Stimulated activated CD4-positive, alpha-beta T cell treated with anti-CD3 and anti-CD28 coated beads, Interleukin-1b, Interleukin-23, amount 100 ng/mL, for 1 hour (primary cell): Measurements from ENCODE around the gene PLCD3.
"Not testable (repeated sequence)": the region's sequence is repeated elsewhere in the genome, so short reads cannot be mapped to it uniquely, and the experiment has no call there.

Experiments used
- DNase-seq, 2 donors: peaks; one replicate each; pipeline ENCODE4 v3.0.0-alpha.2; 2020; ENCODE audit warnings: low read depth in 2 of 2

Gene PLCD3

GRCh38 chr17:45135192-45135977, 3.1 kb upstream of the PLCD3 start, which contains the start of gene ACBD4:
Gene ACBD4 (plus strand): TSS chr17:45135687. CDS start chr17:45136145, 458 bp downstream.
- peak; percentile 95 to 97 for DNase-seq

GRCh38 chr17:45132572-45133463, 503 bp upstream of the PLCD3 start:
- peak; percentile 41 to 57 for DNase-seq

- DNase-seq = no peak
These were observed 547 bp downstream of the PLCD3 start for GRCh38 chr17:45131616-45132319.

- DNase-seq = no peak
These were observed 1.4 kb downstream of the PLCD3 start for GRCh38 chr17:45130681-45131615.

- no peak for DNase-seq
These were observed 2.2 kb downstream of the PLCD3 start for GRCh38 chr17:45129940-45130680.

- no peak for DNase-seq
These were observed 2.8 kb downstream of the PLCD3 start for GRCh38 chr17:45129426-45129939.

- DNase-seq = no peak
These were observed 3.3 kb downstream of the PLCD3 start for GRCh38 chr17:45128989-45129388.

- no peak for DNase-seq
These were observed 4.0 kb downstream of the PLCD3 start for GRCh38 chr17:45128331-45128730.

GRCh38 chr17:45127548-45128300, 4.6 kb downstream of the PLCD3 start:
- no peak for DNase-seq

GRCh38 chr17:45127207-45127547, 5.1 kb downstream of the PLCD3 start:
- no peak for DNase-seq

GRCh38 chr17:45125509-45125908, 6.8 kb downstream of the PLCD3 start:
- DNase-seq = no peak

GRCh38 chr17:45124797-45125122, 7.6 kb downstream of the PLCD3 start:
- DNase-seq = not testable (repeated sequence)

- DNase-seq = no peak
These were observed 8.2 kb downstream of the PLCD3 start for GRCh38 chr17:45123930-45124796.

- no peak for DNase-seq
These were observed 9.1 kb downstream of the PLCD3 start for GRCh38 chr17:45123076-45123770.

- DNase-seq = no peak
These were observed 11.3 kb downstream of the PLCD3 start for GRCh38 chr17:45121055-45121454.

GRCh38 chr17:45120558-45120957, 11.8 kb downstream of the PLCD3 start:
- no peak for DNase-seq

- DNase-seq = no peak
These were observed 12.4 kb downstream of the PLCD3 start for GRCh38 chr17:45119964-45120363.

- DNase-seq = no peak
These were observed 13.6 kb downstream of the PLCD3 start for GRCh38 chr17:45118691-45119090.
